KOPT-K1 (cell line): ENCODE measurements around the gene TOM1L2.
A peak's percentile ranks its signal among the peaks of the same experiment; 100 is the strongest.

Experiments
- H3K27ac ChIP-seq: fragments of 200-600 bp; sonication (generic); 2 replicates; pipeline ENCODE4 v1.5.1; 2016; ENCODE audit warnings: antibody characterized with exemption, mild to moderate bottlenecking, low read depth, low read length; ENCODE audit not compliant: poor library complexity, severe bottlenecking
- H3K36me3 ChIP-seq: fragments of 200-600 bp; sonication (generic); 2 replicates; pipeline ENCODE4 v1.5.1; 2017; ENCODE audit warnings: antibody characterized with exemption, mild to moderate bottlenecking, low read length, moderate library complexity; ENCODE audit not compliant: insufficient read depth
- H3K9me3 ChIP-seq: fragments of 200-600 bp; sonication (generic); 2 replicates; pipeline ENCODE4 v1.5.1; 2017; ENCODE audit warnings: antibody characterized with exemption, low read length, mild to moderate bottlenecking; ENCODE audit not compliant: insufficient read depth, poor library complexity, severe bottlenecking

The TOM1L2 gene

GRCh38 chr17:17824783-17825614, 147.2 kb downstream of the TOM1L2 start:
- Histone ChIP-seq H3K27ac (peak overlapping the region; percentile 98), H3K9me3 (no peaks in the 10 kb centered on the region), H3K36me3 (peaks cover 26% of the 10 kb centered on the region)

DNA sequence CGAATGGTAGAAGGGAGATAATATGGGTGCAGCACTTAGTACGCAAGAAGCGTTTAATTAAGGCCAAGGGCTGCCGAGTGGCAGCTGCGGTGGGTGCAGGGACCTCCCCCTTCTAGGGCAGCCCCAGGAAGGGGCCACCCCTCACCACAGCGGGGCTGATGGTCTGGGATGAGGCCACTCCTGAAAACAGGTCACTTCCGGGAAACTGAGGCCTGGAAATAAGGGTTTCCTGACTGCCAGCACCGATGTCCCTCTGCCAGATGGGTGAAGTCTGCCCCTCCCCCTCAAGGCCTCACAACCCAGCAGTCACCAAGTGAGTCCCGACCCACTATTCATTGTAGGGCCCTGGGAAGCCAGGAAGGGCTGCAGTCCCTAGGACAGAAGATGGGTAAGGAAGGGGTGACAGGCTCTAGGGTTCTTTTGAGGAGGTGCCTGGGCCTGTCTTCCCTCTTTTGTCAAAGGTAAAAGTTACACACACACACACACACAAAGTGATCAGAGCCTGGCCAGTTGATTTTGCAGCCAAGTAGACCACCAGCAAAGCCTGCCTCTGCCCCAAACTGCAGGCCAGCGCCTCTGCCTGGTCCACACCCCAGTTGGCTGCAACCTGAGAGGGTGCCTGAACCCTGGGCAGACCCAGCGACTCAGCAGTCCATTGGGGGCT, 147.9 kb downstream of the TOM1L2 start:
- Histone ChIP-seq H3K36me3 (peaks cover 26% of the 10 kb centered on the region), H3K27ac (peak overlapping the region; percentile 98), H3K9me3 (no peaks in the 10 kb centered on the region)

GRCh38 chr17:17823433-17824118, 148.6 kb downstream of the TOM1L2 start:
- H3K36me3 ChIP-seq = peaks cover 32% of the 10 kb centered on the region
- no peaks in the 10 kb centered on the region for H3K9me3 ChIP-seq
- H3K27ac ChIP-seq = peak overlapping the region; percentile 98

DNA sequence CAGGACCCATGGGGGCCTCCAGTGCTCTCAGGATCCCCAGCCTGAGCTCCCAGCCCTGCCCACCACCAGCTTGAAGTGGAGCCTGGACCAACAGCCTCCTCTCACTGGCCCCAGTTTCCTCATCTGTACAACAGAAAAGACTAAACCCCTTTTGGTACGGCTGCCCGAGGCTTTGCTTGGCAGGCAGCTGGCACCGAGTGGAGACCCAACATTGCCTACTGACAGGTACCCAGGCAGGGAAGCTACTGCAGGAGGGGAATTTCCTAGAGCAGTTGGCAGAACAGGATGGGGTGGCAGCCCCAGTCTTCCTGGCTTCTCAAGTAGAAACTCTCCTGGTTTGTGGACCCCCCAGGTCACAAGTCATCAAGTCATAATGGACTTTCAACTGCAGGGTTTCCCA, 149.6 kb downstream of the TOM1L2 start:
- no peaks in the 10 kb centered on the region for H3K9me3 ChIP-seq
- H3K27ac ChIP-seq = peak overlapping the region; percentile 95
- peaks cover 42% of the 10 kb centered on the region for H3K36me3 ChIP-seq

DNA sequence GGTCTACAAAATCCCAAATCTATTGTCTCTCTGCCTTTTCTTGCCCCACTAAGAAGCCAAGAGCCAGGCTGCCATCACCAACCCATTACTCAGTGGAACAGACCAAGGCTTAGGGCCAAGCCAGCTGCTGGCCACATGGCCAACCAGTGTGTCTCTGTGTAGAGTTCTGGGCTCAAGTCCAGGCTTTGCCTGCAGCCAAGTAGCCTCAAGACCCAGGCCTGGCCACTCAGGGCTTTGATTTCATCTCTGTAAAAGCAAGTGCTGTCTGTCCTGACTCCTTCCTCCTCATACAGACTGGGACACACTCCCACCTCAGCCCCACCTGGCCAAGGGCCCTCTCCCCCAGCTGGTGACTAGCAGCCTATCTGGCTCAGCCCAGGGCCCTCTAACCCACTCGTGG, 150.0 kb downstream of the TOM1L2 start:
- H3K27ac ChIP-seq = peak overlapping the region; percentile 95
- no peaks in the 10 kb centered on the region for H3K9me3 ChIP-seq
- H3K36me3 ChIP-seq = peaks cover 46% of the 10 kb centered on the region

- peak overlapping the region; percentile 95 for H3K27ac ChIP-seq
Observed at GRCh38 chr17:17820463-17821158, 151.6 kb downstream of the TOM1L2 start.

DNA sequence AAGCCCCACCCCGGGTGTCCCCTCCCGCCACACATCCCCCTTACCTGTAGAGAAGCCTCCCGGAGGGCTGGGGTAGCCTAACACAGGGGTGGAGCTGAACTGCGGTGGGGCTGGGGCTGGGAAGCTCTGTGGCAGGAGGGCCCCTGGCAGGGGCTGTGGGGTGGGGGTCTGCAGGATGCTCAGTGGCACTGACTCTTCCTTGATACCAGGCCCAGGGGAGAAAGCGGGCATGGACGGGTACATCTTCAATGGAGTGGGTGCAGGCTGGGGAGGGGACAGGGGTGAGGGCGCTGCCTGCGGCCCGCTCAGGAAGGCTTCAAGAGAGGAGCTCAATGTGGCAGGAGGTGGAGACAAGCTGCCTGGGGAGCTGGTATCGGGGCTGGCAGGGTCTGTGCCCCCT, 152.2 kb downstream of the TOM1L2 start:
- H3K9me3 ChIP-seq = no peaks in the 10 kb centered on the region
- H3K27ac ChIP-seq = no peak overlapping the region
- H3K36me3 ChIP-seq = peaks cover 66% of the 10 kb centered on the region

More at GRCh38 chr17:17820463-17821158, 151.6 kb downstream of the TOM1L2 start:
- Histone ChIP-seq H3K9me3 (no peaks in the 10 kb centered on the region), H3K36me3 (peaks cover 61% of the 10 kb centered on the region)

GRCh38 chr17:17819561-17819995, 152.6 kb downstream of the TOM1L2 start:
- no peak overlapping the region for H3K27ac ChIP-seq
- H3K9me3 ChIP-seq = no peaks in the 10 kb centered on the region
- peaks cover 71% of the 10 kb centered on the region for H3K36me3 ChIP-seq

GRCh38 chr17:17819111-17819510, 153.1 kb downstream of the TOM1L2 start:
- Histone ChIP-seq H3K27ac (peak overlapping the region; percentile 1), H3K9me3 (no peaks in the 10 kb centered on the region), H3K36me3 (peaks cover 76% of the 10 kb centered on the region)

DNA sequence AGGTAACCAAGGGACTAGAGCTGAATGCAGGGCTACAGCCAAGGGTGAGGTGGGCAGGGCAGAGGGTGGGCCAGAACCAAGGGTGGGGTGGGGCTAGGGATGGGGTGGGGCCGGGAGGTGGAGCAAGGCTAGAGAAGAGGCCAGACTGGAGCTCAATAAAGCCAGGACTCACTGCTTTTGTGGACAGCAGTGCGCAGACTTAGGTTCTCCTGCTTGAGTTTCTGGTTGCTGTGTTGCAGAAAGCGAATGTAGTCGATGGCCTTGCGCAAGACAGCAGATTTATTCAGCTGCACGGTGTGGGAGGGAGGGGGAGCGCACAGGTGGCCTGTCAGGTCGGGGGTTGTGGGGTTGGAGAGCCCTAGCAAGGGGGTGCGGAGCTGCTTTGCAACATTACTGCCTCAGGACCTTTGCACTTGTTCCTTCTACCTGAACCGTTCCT, 154.1 kb downstream of the TOM1L2 start:
- no peak overlapping the region for H3K27ac ChIP-seq

GRCh38 chr17:17817552-17817947, 154.7 kb downstream of the TOM1L2 start:
- Histone ChIP-seq H3K36me3 (peaks cover 88% of the 10 kb centered on the region), H3K27ac (no peak overlapping the region), H3K9me3 (no peaks in the 10 kb centered on the region)

More for the DNA sequence above, 154.1 kb downstream of the TOM1L2 start:
- Histone ChIP-seq H3K9me3 (no peaks in the 10 kb centered on the region), H3K36me3 (peaks cover 85% of the 10 kb centered on the region)

DNA sequence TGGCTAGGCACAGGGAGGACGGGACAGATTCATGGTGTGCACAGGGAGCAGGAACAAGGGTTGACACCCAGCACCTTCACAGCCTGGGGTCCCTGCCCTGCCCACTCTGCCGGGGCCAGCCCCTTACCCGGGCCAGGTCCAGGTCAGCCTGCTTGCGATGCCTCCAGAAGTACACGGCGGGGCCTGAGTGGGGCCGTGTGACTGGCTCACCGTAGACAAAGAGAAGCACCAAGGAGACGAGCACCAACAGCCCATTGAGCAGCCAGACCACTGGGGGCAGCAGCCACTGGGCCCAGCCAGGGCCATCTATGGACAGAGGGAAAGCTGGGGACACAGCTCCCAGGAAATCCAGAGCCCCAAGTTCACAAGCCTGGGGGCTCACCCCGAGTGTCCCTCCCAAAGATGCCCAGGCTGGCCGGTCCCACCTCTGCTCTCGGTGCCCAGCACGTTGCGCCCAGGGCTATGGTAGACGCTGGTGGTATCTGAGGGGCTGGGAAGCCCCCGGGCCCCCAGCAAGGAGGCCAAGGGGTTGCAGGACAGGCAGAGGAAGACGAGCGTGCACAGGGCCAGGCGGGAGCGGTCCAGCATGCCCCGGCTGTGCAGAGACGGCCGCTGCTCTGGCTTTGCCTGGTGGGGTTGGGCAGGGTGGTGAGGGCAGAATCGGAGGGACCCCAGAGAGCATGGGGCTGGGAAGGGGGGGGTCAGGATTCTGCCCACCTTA, 155.2 kb downstream of the TOM1L2 start:
- Histone ChIP-seq H3K36me3 (peaks cover 93% of the 10 kb centered on the region), H3K27ac (no peak overlapping the region), H3K9me3 (no peaks in the 10 kb centered on the region)

DNA sequence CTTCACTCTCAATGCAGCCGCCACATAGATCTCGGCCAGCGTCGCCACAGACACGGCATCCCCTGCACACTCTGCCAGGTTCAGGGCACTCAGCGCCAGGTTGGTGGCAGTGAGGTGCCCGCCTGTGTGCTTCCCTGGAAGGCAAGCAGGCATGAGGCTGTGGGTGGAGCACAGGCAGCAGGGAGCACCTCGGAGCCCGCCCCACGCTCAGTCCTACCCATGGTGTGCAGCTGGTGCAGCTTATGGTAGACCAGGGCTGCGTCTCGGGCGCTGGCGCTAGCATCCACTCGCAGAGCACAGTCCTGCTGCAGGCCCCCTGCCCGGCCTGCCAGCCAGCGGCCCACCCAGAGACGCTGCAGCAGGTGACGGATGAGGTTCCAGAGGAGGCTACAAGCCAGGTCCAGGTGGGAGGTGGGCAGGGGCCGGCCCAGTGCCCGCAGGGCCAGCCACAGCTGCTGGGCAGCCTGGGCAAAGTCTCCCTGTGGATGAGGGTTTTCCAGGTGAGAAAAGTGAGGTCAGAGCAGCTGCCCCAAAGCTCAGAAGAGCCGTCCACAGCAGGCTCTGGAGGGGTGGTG, 155.9 kb downstream of the TOM1L2 start:
- Histone ChIP-seq H3K9me3 (no peaks in the 10 kb centered on the region), H3K27ac (no peak overlapping the region), H3K36me3 (peaks cover 99% of the 10 kb centered on the region)
